ENCODE data around the gene RAB29. TPM values are rescaled to one million over a fixed set of nuclear protein-coding genes. Genes with fewer than 3 reads are reported as not detected.

RAB29 gene
- total and polyA plus RNA-seq, 2 donors (not counting 3 experiments of a cell fraction or from before 2014, with no cell fraction given), result 18.1 to 18.8 TPM

- TF ChIP-seq POLR2A (IDR thresholded peaks at IDR 0.05; ENCODE audit: low read depth, low read length) (no peak), FOS (IDR thresholded peaks at IDR 0.05; ENCODE audit: borderline replicate concordance, insufficient read depth, low read length) (no peak), GATA2 (IDR thresholded peaks at IDR 0.05; ENCODE audit: insufficient read depth, insufficient read length, low read depth, low read length) (no peak), EZH2 (IDR thresholded peaks at IDR 0.05; ENCODE audit: borderline replicate concordance, low read depth, low read length, severe bottlenecking) (no peak), POLR2AphosphoS5 (IDR thresholded peaks at IDR 0.05; ENCODE audit: insufficient read depth, low read depth, low read length) (no peak), JUN (IDR thresholded peaks at IDR 0.05; ENCODE audit: borderline replicate concordance, insufficient read depth, insufficient read length, low read depth) (no peak), MYC (IDR thresholded peaks at IDR 0.05; ENCODE audit: low read depth, low read length) (no peak), MAX (IDR thresholded peaks at IDR 0.05; ENCODE audit: insufficient read depth, insufficient read length) (no peak), CTCF (IDR thresholded peaks at IDR 0.05; ENCODE audit: extremely low read depth in 1 of 2, insufficient read depth in 1 of 2, low read depth in 1 of 2, low read length in 2 of 2) (no peak)
- Histone ChIP-seq H3K36me3 (ENCODE audit: control insufficient read depth in 2 of 2, extremely low read depth in 1 of 2, insufficient read depth in 2 of 2, low read length in 2 of 2) (peaks cover 0 to 31% of the 10 kb centered on the region in 2 experiments), H3K4me1 (ENCODE audit: control insufficient read depth, extremely low read depth, insufficient read depth, low read length) (no peaks in the 10 kb centered on the region), H3K4me2 (ENCODE audit: insufficient read depth, low read length) (no peak overlapping the region), H2AFZ (ENCODE audit: low read depth, low read length) (no peak overlapping the region), H3K9ac (replicated peaks; ENCODE audit: extremely low read depth, insufficient read depth, low read length) (no peak overlapping the region), H3K27me3 (ENCODE audit: control insufficient read depth in 2 of 2, insufficient read depth in 2 of 2, low read length in 2 of 2) (no peaks in the 10 kb centered on the region), H3K9me1 (replicated peaks; ENCODE audit: control insufficient read depth, extremely low read depth, insufficient read depth, low read length) (no peaks in the 10 kb centered on the region), H3K27ac (ENCODE audit: insufficient read depth, low read depth, low read length) (no peak overlapping the region), H3K9me3 (replicated peaks; ENCODE audit: control insufficient read depth, insufficient read depth, low read length) (no peaks in the 10 kb centered on the region), H3K79me2 (ENCODE audit: control insufficient read depth, insufficient read depth, low read length) (no peaks in the 10 kb centered on the region), H4K20me1 (replicated peaks; ENCODE audit: control insufficient read depth, extremely low read depth, insufficient read depth, low read length) (no peaks in the 10 kb centered on the region), H3K4me3 (replicated peaks in 1 of 3; ENCODE audit: insufficient read depth in 1 of 3, low read depth in 1 of 3, low read length in 3 of 3) (no peak overlapping the region)
- FAIRE-seq (no peak), DNase-seq (ENCODE audit: low read depth, low spot score) (no peak)
- ChIA-PET CTCF (interaction anchor here (2.4 to 12.5 kb wide), 2 partner anchors 110 to 181 kb away, joined by 8 to 403 read pairs; no protein-coding TSS in a partner anchor), POLR2A (no interaction called here)
- BruUV-seq (replicated peaks), result no TSS peak
- dilution Hi-C loops (cut with MboI; ENCODE audit: extremely low pct_ligation_motif_present, low sequenced_read_pairs), result no loop called here
- intact Hi-C loops (cut with micrococcal nuclease), result no loop called here
Observed at GRCh38 chr1:205797168-205797567, 21.9 kb upstream of the RAB29 start.

All from endothelial cell of umbilical vein (primary cell).